ENCODE measurements around the gene PLK3.
A peak's percentile ranks its signal among the peaks of the same experiment; 100 is the strongest.

DNA sequence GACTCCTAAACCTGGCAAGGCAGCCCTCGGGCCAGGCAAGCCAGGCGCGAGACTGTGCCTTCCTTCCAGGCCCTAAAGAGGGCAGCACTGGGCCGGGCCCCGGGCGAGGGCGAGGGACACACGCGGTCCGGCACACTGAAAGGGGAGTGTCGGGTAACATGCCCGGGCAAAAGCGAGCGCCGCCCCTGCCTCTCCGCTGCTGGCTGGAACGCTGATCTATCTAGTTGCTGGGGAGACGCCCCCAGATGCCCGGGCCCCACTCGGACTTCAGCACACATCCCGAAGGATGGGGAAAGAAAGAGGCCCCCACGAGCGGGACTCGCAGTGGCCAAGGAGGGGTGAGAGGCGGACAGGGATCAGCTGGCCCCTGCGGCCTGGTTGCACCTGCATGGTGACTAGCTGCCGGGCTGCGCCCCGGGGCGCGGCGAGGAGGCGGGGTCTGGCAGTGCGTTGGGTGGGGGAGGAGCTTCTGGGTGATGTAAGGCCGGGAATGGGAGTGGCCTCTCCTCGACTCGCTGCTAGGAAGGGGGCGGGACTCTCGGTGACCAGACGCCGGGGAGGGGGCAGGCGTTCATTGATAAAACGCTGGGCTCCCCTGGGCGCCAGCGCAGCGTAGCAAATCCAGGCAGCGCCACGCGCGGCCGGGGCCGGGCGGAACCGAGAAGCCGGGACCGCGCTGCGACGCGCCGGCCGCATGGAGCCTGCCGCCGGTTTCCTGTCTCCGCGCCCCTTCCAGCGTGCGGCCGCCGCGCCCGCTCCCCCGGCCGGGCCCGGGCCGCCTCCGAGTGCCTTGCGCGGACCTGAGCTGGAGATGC is at the start of gene PLK3:
- TF ChIP-seq, protein P1, sequence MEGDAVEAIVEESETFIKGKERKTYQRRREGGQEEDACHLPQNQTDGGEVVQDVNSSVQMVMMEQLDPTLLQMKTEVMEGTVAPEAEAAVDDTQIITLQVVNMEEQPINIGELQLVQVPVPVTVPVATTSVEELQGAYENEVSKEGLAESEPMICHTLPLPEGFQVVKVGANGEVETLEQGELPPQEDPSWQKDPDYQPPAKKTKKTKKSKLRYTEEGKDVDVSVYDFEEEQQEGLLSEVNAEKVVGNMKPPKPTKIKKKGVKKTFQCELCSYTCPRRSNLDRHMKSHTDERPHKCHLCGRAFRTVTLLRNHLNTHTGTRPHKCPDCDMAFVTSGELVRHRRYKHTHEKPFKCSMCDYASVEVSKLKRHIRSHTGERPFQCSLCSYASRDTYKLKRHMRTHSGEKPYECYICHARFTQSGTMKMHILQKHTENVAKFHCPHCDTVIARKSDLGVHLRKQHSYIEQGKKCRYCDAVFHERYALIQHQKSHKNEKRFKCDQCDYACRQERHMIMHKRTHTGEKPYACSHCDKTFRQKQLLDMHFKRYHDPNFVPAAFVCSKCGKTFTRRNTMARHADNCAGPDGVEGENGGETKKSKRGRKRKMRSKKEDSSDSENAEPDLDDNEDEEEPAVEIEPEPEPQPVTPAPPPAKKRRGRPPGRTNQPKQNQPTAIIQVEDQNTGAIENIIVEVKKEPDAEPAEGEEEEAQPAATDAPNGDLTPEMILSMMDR (IDR thresholded peaks at IDR 0.05; ENCODE audit: insufficient read depth, low read length, poor library complexity, severe bottlenecking): peak; percentile 64
- TF ChIP-seq EZH2phosphoT487 (conservative IDR thresholded peaks at IDR 0.05; ENCODE audit: low read length): no peak

Measured in SU-DHL-6 (cell line).